ENCODE results near the gene CCDC191. TPM values are rescaled to one million over a fixed set of nuclear protein-coding genes. Genes with fewer than 3 reads are reported as not detected.

The CCDC191 gene
- total RNA-seq, 2 experiments from 2014 or later: 4.2 to 5.0 TPM

GRCh38 chr3:114103858-114104257 lies 47.5 kb upstream of the CCDC191 start:
- no peaks in the 10 kb centered on the region for H3K36me3 ChIP-seq (ENCODE audit: insufficient read depth, low read length)
- no peaks in the 10 kb centered on the region for H3K4me1 ChIP-seq (ENCODE audit: insufficient read depth, low read length, poor library complexity, severe bottlenecking)
- H2AFZ ChIP-seq (ENCODE audit: low read length): no peak overlapping the region
- no peak overlapping the region for H3K4me2 ChIP-seq (ENCODE audit: low read length)
- ChIA-PET CTCF (ENCODE audit: unreplicated experiment) (no interaction called here), POLR2A (interaction anchor here (0.7 kb wide), 1 partner anchor 581 kb away, joined by 3 read pairs; no protein-coding TSS in a partner anchor)
- no peak overlapping the region for H3K4me3 ChIP-seq (ENCODE audit: low read depth, low read length, poor library complexity, severe bottlenecking)
- no peaks in the 10 kb centered on the region for H3K9me2 ChIP-seq (ENCODE audit: insufficient read depth, low read length)
- no TSS peak for BruUV-seq (replicated peaks)
- TF ChIP-seq CTCF (conservative IDR thresholded peaks at IDR 0.05; ENCODE audit: low read length) (no peak), EZH2phosphoT487 (IDR thresholded peaks at IDR 0.05; ENCODE audit: borderline replicate concordance, low read depth, low read length) (no peak)
- intact Hi-C loops (cut with micrococcal nuclease; ENCODE audit: unreplicated experiment): no loop called here
- H4K20me1 ChIP-seq (ENCODE audit: insufficient read depth, low read length): no peaks in the 10 kb centered on the region
- H3K79me2 ChIP-seq (ENCODE audit: insufficient read depth, low read depth, low read length): no peaks in the 10 kb centered on the region
- H3K9me3 ChIP-seq (ENCODE audit: low read length): no peaks in the 10 kb centered on the region
- no peak overlapping the region for H3K27ac ChIP-seq (ENCODE audit: low read depth, low read length, poor library complexity, severe bottlenecking)
- DNase-seq (ENCODE audit: low spot score): no peak

- intact Hi-C loops (cut with micrococcal nuclease; ENCODE audit: unreplicated experiment): no loop called here
- no peaks in the 10 kb centered on the region for H3K79me2 ChIP-seq (ENCODE audit: insufficient read depth, low read depth, low read length)
- H3K36me3 ChIP-seq (ENCODE audit: insufficient read depth, low read length): no peaks in the 10 kb centered on the region
- no peak for DNase-seq (ENCODE audit: low spot score)
- H3K4me2 ChIP-seq (ENCODE audit: low read length): no peak overlapping the region
- H3K4me3 ChIP-seq (ENCODE audit: low read depth, low read length, poor library complexity, severe bottlenecking): no peak overlapping the region
- TF ChIP-seq CTCF (conservative IDR thresholded peaks at IDR 0.05; ENCODE audit: low read length) (no peak), EZH2phosphoT487 (IDR thresholded peaks at IDR 0.05; ENCODE audit: borderline replicate concordance, low read depth, low read length) (no peak)
- no peak overlapping the region for H3K27ac ChIP-seq (ENCODE audit: low read depth, low read length, poor library complexity, severe bottlenecking)
- no peaks in the 10 kb centered on the region for H3K9me3 ChIP-seq (ENCODE audit: low read length)
- POLR2A ChIA-PET: no interaction called here
- CTCF ChIA-PET (ENCODE audit: unreplicated experiment): no interaction called here
- no peak overlapping the region for H2AFZ ChIP-seq (ENCODE audit: low read length)
- H4K20me1 ChIP-seq (ENCODE audit: insufficient read depth, low read length): no peaks in the 10 kb centered on the region
- no TSS peak for BruUV-seq (replicated peaks)
- no peaks in the 10 kb centered on the region for H3K9me2 ChIP-seq (ENCODE audit: insufficient read depth, low read length)
- no peaks in the 10 kb centered on the region for H3K4me1 ChIP-seq (ENCODE audit: insufficient read depth, low read length, poor library complexity, severe bottlenecking)
Measured at GRCh38 chr3:114103181-114103580, 46.9 kb upstream of the CCDC191 start.

- Histone ChIP-seq H3K4me2 (ENCODE audit: low read length) (no peak overlapping the region), H4K20me1 (ENCODE audit: insufficient read depth, low read length) (no peaks in the 10 kb centered on the region), H3K4me3 (ENCODE audit: low read depth, low read length, poor library complexity, severe bottlenecking) (no peak overlapping the region), H3K4me1 (ENCODE audit: insufficient read depth, low read length, poor library complexity, severe bottlenecking) (no peaks in the 10 kb centered on the region), H3K9me3 (ENCODE audit: low read length) (no peaks in the 10 kb centered on the region), H3K36me3 (ENCODE audit: insufficient read depth, low read length) (no peaks in the 10 kb centered on the region), H2AFZ (ENCODE audit: low read length) (no peak overlapping the region), H3K9me2 (ENCODE audit: insufficient read depth, low read length) (no peaks in the 10 kb centered on the region), H3K79me2 (ENCODE audit: insufficient read depth, low read depth, low read length) (no peaks in the 10 kb centered on the region), H3K27ac (ENCODE audit: low read depth, low read length, poor library complexity, severe bottlenecking) (no peak overlapping the region)
- no peak for TF ChIP-seq CTCF (conservative IDR thresholded peaks at IDR 0.05; ENCODE audit: low read length)
- no peak for TF ChIP-seq EZH2phosphoT487 (IDR thresholded peaks at IDR 0.05; ENCODE audit: borderline replicate concordance, low read depth, low read length)
- ChIA-PET POLR2A (interaction anchor here (0.9 to 1.1 kb wide), 2 partner anchors 45 to 49 kb away, joined by 3 to 6 read pairs; partner anchors contain the start of genes CCDC191 and QTRT2), CTCF (ENCODE audit: unreplicated experiment) (no interaction called here)
- DNase-seq (ENCODE audit: low spot score): no peak
- intact Hi-C loops (cut with micrococcal nuclease; ENCODE audit: unreplicated experiment): no loop called here
- BruUV-seq (replicated peaks): no TSS peak
Measured at GRCh38 chr3:114101101-114101500, 44.8 kb upstream of the CCDC191 start.

Measured in OCI-LY7 (cell line).